ENCODE measurements around the gene DNM2. TPM values are rescaled to one million over a fixed set of nuclear protein-coding genes. Genes with fewer than 3 reads are reported as not detected.

The DNM2 gene
- total and polyA plus RNA-seq, 2 of the 13 experiments (the other 11 are each of a cell fraction or from before 2014, with no cell fraction given): 41.7 to 59.8 TPM

- TF ChIP-seq, protein P1, sequence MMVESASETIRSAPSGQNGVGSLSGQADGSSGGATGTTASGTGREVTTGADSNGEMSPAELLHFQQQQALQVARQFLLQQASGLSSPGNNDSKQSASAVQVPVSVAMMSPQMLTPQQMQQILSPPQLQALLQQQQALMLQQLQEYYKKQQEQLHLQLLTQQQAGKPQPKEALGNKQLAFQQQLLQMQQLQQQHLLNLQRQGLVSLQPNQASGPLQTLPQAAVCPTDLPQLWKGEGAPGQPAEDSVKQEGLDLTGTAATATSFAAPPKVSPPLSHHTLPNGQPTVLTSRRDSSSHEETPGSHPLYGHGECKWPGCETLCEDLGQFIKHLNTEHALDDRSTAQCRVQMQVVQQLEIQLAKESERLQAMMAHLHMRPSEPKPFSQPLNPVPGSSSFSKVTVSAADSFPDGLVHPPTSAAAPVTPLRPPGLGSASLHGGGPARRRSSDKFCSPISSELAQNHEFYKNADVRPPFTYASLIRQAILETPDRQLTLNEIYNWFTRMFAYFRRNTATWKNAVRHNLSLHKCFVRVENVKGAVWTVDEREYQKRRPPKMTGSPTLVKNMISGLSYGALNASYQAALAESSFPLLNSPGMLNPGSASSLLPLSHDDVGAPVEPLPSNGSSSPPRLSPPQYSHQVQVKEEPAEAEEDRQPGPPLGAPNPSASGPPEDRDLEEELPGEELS (CRISPR knock-in tag; IDR thresholded peaks at IDR 0.05): no peak
- TF ChIP-seq EZH2 (conservative IDR thresholded peaks at IDR 0.05; ENCODE audit: low read depth, low read length): no peak
- no peak for TF ChIP-seq ZBTB40 (IDR thresholded peaks at IDR 0.05)
- no peak for TF ChIP-seq ZBTB40 (CRISPR knock-in tag; IDR thresholded peaks at IDR 0.05)
- no peak for TF ChIP-seq ZNF660 (CRISPR knock-in tag; IDR thresholded peaks at IDR 0.05; ENCODE audit: borderline replicate concordance, low read depth)
- peak; percentile 31; the same call in 1 of the 2 replicates for TF ChIP-seq PATZ1 (CRISPR knock-in tag; IDR thresholded peaks at IDR 0.05)
- TF ChIP-seq, protein P2, sequence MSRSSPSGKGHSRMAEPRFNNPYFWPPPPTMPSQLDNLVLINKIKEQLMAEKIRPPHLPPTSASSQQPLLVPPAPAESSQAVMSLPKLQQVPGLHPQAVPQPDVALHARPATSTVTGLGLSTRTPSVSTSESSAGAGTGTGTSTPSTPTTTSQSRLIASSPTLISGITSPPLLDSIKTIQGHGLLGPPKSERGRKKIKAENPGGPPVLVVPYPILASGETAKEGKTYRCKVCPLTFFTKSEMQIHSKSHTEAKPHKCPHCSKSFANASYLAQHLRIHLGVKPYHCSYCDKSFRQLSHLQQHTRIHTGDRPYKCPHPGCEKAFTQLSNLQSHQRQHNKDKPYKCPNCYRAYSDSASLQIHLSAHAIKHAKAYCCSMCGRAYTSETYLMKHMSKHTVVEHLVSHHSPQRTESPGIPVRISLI (CRISPR knock-in tag; IDR thresholded peaks at IDR 0.05; ENCODE audit: borderline replicate concordance): no peak
- TF ChIP-seq, protein P3, sequence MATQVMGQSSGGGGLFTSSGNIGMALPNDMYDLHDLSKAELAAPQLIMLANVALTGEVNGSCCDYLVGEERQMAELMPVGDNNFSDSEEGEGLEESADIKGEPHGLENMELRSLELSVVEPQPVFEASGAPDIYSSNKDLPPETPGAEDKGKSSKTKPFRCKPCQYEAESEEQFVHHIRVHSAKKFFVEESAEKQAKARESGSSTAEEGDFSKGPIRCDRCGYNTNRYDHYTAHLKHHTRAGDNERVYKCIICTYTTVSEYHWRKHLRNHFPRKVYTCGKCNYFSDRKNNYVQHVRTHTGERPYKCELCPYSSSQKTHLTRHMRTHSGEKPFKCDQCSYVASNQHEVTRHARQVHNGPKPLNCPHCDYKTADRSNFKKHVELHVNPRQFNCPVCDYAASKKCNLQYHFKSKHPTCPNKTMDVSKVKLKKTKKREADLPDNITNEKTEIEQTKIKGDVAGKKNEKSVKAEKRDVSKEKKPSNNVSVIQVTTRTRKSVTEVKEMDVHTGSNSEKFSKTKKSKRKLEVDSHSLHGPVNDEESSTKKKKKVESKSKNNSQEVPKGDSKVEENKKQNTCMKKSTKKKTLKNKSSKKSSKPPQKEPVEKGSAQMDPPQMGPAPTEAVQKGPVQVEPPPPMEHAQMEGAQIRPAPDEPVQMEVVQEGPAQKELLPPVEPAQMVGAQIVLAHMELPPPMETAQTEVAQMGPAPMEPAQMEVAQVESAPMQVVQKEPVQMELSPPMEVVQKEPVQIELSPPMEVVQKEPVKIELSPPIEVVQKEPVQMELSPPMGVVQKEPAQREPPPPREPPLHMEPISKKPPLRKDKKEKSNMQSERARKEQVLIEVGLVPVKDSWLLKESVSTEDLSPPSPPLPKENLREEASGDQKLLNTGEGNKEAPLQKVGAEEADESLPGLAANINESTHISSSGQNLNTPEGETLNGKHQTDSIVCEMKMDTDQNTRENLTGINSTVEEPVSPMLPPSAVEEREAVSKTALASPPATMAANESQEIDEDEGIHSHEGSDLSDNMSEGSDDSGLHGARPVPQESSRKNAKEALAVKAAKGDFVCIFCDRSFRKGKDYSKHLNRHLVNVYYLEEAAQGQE (IDR thresholded peaks at IDR 0.05; ENCODE audit: borderline replicate concordance in 1 of 2, low read depth in 1 of 2, low read length in 2 of 2): no peak
- TF ChIP-seq ONECUT2 (CRISPR knock-in tag; IDR thresholded peaks at IDR 0.05): no peak
Measured at GRCh38 chr19:10864538-10864899, 146.6 kb downstream of the DNM2 start (continued).

All from HepG2 (cell line).